Stimulated activated CD8-positive, alpha-beta memory T cell treated with anti-CD3 and anti-CD28 coated beads, Interleukin-4, amount 100 ng/mL, for 4 hours (primary cell): ENCODE data around the gene WASHC4.
A peak's percentile ranks its signal among the peaks of the same experiment; 100 is the strongest.

Source experiments
- DNase-seq, 2 donors: peaks; one replicate each; pipeline ENCODE4 v3.0.0-alpha.2; 2020; ENCODE audit warnings: low read depth in 2 of 2, low spot score in 1 of 2

WASHC4 gene

GRCh38 chr12:105107494-105108371 is at the start of gene WASHC4:
WASHC4 (plus strand) TSS chr12:105107731; CDS start chr12:105107801, 70 bp downstream.
- DNase-seq: peak; percentile 80 to 88

- no peak for DNase-seq
These were observed 46.7 kb upstream of the WASHC4 start for GRCh38 chr12:105060715-105061378.

GRCh38 chr12:105064564-105065178 is 42.9 kb upstream of the WASHC4 start:
- no peak for DNase-seq

GRCh38 chr12:105067511-105068031 is 40.0 kb upstream of the WASHC4 start:
- DNase-seq: no peak

GRCh38 chr12:105069936-105070702 is 37.4 kb upstream of the WASHC4 start:
- no peak for DNase-seq

- DNase-seq: no peak
These were observed 35.5 kb upstream of the WASHC4 start for GRCh38 chr12:105071981-105072380.

- DNase-seq: no peak
These were observed 34.5 kb upstream of the WASHC4 start for GRCh38 chr12:105072888-105073488.

GRCh38 chr12:105076098-105076497 is 31.4 kb upstream of the WASHC4 start:
- no peak for DNase-seq

- DNase-seq: no peak
These were observed 30.6 kb upstream of the WASHC4 start for GRCh38 chr12:105076913-105077312.

- DNase-seq: no peak
These were observed 30.1 kb upstream of the WASHC4 start for GRCh38 chr12:105077435-105077834.

GRCh38 chr12:105078712-105079570 is 28.6 kb upstream of the WASHC4 start:
- DNase-seq: no peak

GRCh38 chr12:105083031-105083430 is 24.5 kb upstream of the WASHC4 start:
- no peak for DNase-seq

GRCh38 chr12:105083551-105084105 is 23.9 kb upstream of the WASHC4 start:
- DNase-seq: no peak

- peak in 1 of 2 donors; percentile 7 for DNase-seq
These were observed 23.0 kb upstream of the WASHC4 start, which contains the start of gene ALDH1L2 for GRCh38 chr12:105084251-105085250. ALDH1L2 (minus strand) TSS chr12:105084458; CDS start chr12:105084436, 22 bp downstream.

GRCh38 chr12:105085501-105085900 is 22.0 kb upstream of the WASHC4 start:
- no peak for DNase-seq

GRCh38 chr12:105089817-105090216 is 17.7 kb upstream of the WASHC4 start:
- DNase-seq: no peak

GRCh38 chr12:105090361-105090760 is 17.2 kb upstream of the WASHC4 start:
- DNase-seq: no peak
